Measurements from ENCODE around the gene SERINC5. TPM values are rescaled to one million over a fixed set of nuclear protein-coding genes. Genes with fewer than 3 reads are reported as not detected.
"Not testable (repeated sequence)": the region's sequence is repeated elsewhere in the genome, so short reads cannot be mapped to it uniquely, and the experiment has no call there.

The SERINC5 gene
- total and polyA plus RNA-seq, 9 donors: 13.1 to 23.5 (median 16.7) TPM

DNA sequence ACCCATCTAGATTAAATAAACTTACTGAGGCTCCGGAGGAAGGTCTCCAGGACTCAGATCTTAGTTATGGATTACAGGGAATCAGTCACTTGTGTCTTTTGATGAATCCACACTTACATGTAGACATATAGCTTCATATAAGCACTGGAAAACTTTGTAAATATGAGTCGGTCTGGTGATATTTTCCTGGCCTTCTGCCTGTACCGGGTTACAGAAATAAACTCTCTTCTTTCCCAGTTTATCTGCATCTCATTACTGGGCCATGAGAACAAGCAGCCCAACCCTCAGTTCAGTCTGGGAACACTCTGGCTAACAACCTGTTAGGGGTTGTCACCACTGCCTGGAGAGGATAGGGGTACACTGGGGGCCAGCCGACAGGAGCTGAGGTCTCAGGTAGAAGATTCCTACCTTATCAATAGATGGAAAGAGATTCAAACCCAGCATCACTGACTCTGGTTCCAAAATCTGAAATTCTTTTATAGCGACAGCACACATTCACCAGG is 161.6 kb downstream of the SERINC5 start:
- H3K9me3 ChIP-seq (replicated peaks; ENCODE audit: control insufficient read depth, low read depth, low read length): no peaks in the 10 kb centered on the region
- 100% methylated on average over 1 of the region's 5 CpGs for WGBS (ENCODE audit: insufficient coverage)
- H3K36me3 ChIP-seq (ENCODE audit: control insufficient read depth, insufficient read depth, low read length): no peaks in the 10 kb centered on the region
- no peaks in the 10 kb centered on the region for H3K4me1 ChIP-seq (ENCODE audit: control insufficient read depth, insufficient read depth, low read length)
- DNase-seq: peak; percentile 36
- no peaks in the 10 kb centered on the region for H3K27me3 ChIP-seq (ENCODE audit: control insufficient read depth, insufficient read depth, low read length)
- H3K4me3 ChIP-seq (ENCODE audit: low read length): no peak overlapping the region
- H3K27ac ChIP-seq (ENCODE audit: low read length): no peak overlapping the region

DNA sequence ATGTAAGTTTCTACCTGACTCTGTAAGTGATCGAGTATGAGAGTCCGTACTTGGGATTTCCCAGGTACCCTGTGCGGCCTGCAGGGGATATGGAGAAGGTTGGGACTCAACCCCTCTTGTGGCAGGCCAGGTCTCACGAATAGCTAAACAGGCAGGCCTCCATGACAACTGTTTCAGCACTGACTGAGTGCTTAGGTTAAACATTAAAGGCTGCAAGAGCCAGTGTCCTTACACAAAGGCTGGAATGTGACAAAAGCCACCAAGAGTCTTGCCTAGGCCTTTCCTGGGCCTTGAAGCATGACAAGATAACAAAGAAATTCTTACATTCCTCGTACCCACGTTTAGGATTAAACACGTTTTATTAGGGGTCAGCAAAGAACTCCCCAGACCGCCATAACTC is 162.1 kb downstream of the SERINC5 start:
- H3K27ac ChIP-seq (ENCODE audit: low read length): no peak overlapping the region
- no peaks in the 10 kb centered on the region for H3K4me1 ChIP-seq (ENCODE audit: control insufficient read depth, insufficient read depth, low read length)
- no peaks in the 10 kb centered on the region for H3K9me3 ChIP-seq (replicated peaks; ENCODE audit: control insufficient read depth, low read depth, low read length)
- H3K27me3 ChIP-seq (ENCODE audit: control insufficient read depth, insufficient read depth, low read length): no peaks in the 10 kb centered on the region
- H3K4me3 ChIP-seq (ENCODE audit: low read length): no peak overlapping the region
- 51% methylated on average over 4 of the region's 8 CpGs for WGBS (ENCODE audit: insufficient coverage)
- DNase-seq: no peak
- no peaks in the 10 kb centered on the region for H3K36me3 ChIP-seq (ENCODE audit: control insufficient read depth, insufficient read depth, low read length)

DNA sequence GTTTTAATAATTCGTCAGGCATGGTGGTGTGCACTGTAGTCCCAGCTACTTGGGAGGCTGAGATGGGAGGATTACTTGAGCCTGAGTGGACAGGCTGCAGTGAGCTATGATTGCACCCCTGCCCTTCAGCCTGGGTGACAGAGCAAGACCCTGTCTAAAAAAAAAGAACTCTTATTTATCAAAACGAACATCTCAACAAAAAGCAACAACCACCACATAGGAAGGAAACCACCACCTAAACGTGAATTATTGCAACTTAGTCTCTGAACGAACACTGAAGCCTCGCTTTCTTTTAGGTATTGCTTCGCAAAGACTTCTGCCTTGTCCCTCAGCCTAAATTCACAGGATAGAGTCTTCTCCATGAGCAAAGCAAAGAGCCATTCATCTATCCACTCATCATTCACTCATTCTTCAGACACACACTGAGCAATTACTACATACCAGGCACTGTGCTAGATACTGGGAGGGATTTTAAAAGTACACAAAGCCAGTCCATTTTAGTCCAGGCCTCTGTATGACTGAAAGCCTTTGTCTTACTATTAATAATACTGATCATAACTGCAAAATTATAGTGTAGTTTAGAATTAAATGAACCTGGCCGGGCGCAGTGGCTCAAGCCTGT is 163.3 kb downstream of the SERINC5 start:
- no peak for DNase-seq
- H3K9me3 ChIP-seq (replicated peaks; ENCODE audit: control insufficient read depth, low read depth, low read length): no peaks in the 10 kb centered on the region
- H3K27ac ChIP-seq (ENCODE audit: low read length): no peak overlapping the region
- no peaks in the 10 kb centered on the region for H3K27me3 ChIP-seq (ENCODE audit: control insufficient read depth, insufficient read depth, low read length)
- H3K36me3 ChIP-seq (ENCODE audit: control insufficient read depth, insufficient read depth, low read length): no peaks in the 10 kb centered on the region
- no peak overlapping the region for H3K4me3 ChIP-seq (ENCODE audit: low read length)
- WGBS (ENCODE audit: insufficient coverage): 83% methylated on average over 5 of the region's 8 CpGs
- no peaks in the 10 kb centered on the region for H3K4me1 ChIP-seq (ENCODE audit: control insufficient read depth, insufficient read depth, low read length)

DNA sequence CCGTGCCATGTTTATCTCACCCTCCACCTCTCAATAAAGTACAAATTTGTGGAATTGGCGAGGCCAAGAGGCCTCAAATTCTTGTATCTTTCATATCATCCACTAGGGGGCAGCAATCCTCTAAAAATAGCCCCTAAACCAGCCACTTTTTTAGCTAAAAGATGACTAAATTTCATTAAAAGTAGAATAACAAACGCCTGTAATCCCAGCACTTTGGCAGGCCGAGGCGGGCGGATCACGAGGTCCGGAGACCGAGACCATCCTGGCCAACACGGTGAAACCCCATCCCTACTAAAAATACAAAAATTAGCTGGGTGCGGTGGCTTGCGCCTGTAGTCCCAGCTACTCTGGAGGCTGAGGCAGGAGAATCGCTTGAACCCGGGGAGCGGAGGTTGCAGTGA is 164.1 kb downstream of the SERINC5 start:
- H3K9me3 ChIP-seq (replicated peaks; ENCODE audit: control insufficient read depth, low read depth, low read length); H3K4me3 ChIP-seq (ENCODE audit: low read length); H3K4me1 ChIP-seq (ENCODE audit: control insufficient read depth, insufficient read depth, low read length); H3K27me3 ChIP-seq (ENCODE audit: control insufficient read depth, insufficient read depth, low read length); H3K27ac ChIP-seq (ENCODE audit: low read length); H3K36me3 ChIP-seq (ENCODE audit: control insufficient read depth, insufficient read depth, low read length): not testable (repeated sequence)
- DNase-seq: peak; percentile 84
- whole genome bisulfite sequencing (ENCODE audit: insufficient coverage): no CpG with 5 or more reads among the region's 15 CpGs

DNA sequence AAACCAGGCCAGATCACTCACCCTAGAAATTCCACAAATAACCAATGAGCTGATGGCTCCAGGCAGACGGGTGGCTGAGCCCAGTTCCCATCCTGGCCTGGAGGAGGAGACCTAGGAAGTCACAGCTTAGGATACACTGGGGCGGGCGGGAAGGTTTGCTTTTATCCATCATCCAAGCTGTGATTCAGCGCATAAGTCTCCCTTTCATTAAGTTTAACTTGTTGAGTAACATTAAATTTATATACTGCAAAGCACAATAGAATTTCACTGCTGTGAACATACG is 165.0 kb downstream of the SERINC5 start:
- H3K4me3 ChIP-seq (ENCODE audit: low read length): no peak overlapping the region
- H3K4me1 ChIP-seq (ENCODE audit: control insufficient read depth, insufficient read depth, low read length): no peaks in the 10 kb centered on the region
- H3K9me3 ChIP-seq (replicated peaks; ENCODE audit: control insufficient read depth, low read depth, low read length): no peaks in the 10 kb centered on the region
- DNase-seq: no peak
- 83% methylated on average over 1 of the region's 5 CpGs for whole genome bisulfite sequencing (ENCODE audit: insufficient coverage)
- no peak overlapping the region for H3K27ac ChIP-seq (ENCODE audit: low read length)
- H3K36me3 ChIP-seq (ENCODE audit: control insufficient read depth, insufficient read depth, low read length): no peaks in the 10 kb centered on the region
- H3K27me3 ChIP-seq (ENCODE audit: control insufficient read depth, insufficient read depth, low read length): no peaks in the 10 kb centered on the region

DNA sequence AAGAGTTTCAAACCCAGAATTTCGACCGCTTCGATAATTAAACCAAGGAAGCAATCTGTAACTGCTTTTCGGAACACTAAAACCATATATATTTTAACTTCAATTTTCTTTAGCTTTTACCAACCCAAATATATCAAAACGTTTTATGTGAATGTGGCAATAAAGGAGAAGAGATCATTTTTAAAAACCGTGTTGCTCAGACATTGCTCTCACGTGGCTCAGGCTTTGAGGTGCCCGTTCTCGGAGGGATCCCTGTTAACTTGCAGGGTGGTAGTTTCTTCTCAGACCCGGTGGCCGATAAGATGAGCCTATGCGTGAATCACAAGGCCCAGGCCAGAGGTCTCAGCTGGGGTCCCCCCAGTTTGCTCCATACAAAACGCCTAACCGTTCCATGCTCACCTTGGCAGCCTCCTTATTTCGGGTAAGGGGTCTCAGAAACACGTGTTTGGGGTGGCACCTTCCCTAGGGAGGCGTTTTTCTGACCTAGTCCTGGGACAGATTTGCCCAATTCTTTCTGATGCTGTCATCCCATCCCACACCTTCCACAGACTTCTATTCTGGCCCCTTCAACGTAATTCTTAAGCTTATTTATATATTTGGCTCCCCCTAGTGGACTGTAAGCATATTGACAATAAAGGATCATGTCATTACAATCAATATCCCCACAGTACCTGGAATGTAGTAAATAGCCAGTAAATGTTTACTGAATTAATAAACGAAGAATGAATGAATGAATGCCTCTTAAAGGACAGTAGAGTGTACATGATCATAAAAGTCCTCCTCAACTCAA is 172.6 kb downstream of the SERINC5 start:
- Histone ChIP-seq H3K4me1 (ENCODE audit: control insufficient read depth, insufficient read depth, low read length) (peaks cover 10% of the 10 kb centered on the region), H3K36me3 (ENCODE audit: control insufficient read depth, insufficient read depth, low read length) (peaks cover 4% of the 10 kb centered on the region), H3K4me3 (ENCODE audit: low read length) (peak overlapping the region; percentile 7), H3K27ac (ENCODE audit: low read length) (peak overlapping the region; percentile 77), H3K9me3 (replicated peaks; ENCODE audit: control insufficient read depth, low read depth, low read length) (no peaks in the 10 kb centered on the region), H3K27me3 (ENCODE audit: control insufficient read depth, insufficient read depth, low read length) (peaks cover 3% of the 10 kb centered on the region)
- DNase-seq: peak; percentile 86
- WGBS (ENCODE audit: insufficient coverage): 25% methylated on average over 8 of the region's 19 CpGs

DNA sequence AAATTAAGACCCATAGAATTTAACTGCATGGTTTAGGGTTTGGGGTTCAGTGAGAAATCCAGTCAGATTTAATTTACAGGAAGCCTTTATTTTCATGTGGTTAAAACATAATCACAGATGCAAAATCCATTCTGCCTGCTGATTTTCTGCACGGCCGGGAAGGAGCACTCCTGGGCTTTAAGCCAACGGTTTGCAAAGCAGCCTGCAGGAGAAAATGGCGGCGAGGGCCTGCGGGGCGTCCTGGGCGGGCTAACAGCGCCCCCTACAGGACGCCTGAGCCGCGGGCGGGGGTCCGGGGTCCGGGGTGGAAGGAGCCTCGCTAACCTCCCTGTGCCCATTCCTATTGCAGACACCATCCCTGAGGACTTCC is 173.1 kb downstream of the SERINC5 start:
- Histone ChIP-seq H3K36me3 (ENCODE audit: control insufficient read depth, insufficient read depth, low read length) (peaks cover 6% of the 10 kb centered on the region), H3K27me3 (ENCODE audit: control insufficient read depth, insufficient read depth, low read length) (peaks cover 3% of the 10 kb centered on the region), H3K4me1 (ENCODE audit: control insufficient read depth, insufficient read depth, low read length) (peaks cover 10% of the 10 kb centered on the region), H3K27ac (ENCODE audit: low read length) (peak overlapping the region; percentile 77), H3K9me3 (replicated peaks; ENCODE audit: control insufficient read depth, low read depth, low read length) (no peaks in the 10 kb centered on the region), H3K4me3 (ENCODE audit: low read length) (peak overlapping the region; percentile 7)
- 7% methylated on average over 3 of the region's 16 CpGs for WGBS (ENCODE audit: insufficient coverage)
- DNase-seq: peak; percentile 95

DNA sequence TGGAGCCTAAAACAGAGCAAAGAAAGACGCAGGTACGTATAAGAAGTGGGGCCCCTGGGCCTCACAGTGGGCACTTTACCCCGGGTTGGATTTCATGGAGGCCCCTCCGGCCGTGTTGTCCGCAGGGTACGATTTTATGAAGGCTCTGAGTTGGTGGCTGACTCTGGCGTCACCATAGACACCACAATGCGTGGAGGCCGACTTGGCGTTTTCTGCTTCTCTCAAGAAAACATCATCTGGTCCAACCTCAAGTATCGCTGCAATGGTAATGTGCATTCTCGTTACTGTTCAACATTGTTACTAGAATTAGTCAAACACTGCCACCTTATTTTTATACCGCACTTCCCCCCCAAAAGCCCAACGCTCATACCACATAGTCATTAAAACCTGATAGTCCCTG is 173.6 kb downstream of the SERINC5 start:
- H3K9me3 ChIP-seq (replicated peaks; ENCODE audit: control insufficient read depth, low read depth, low read length): no peaks in the 10 kb centered on the region
- peaks cover 7% of the 10 kb centered on the region for H3K36me3 ChIP-seq (ENCODE audit: control insufficient read depth, insufficient read depth, low read length)
- peaks cover 3% of the 10 kb centered on the region for H3K27me3 ChIP-seq (ENCODE audit: control insufficient read depth, insufficient read depth, low read length)
- no peak for DNase-seq
- peak overlapping the region; percentile 16 for H3K27ac ChIP-seq (ENCODE audit: low read length)
- H3K4me1 ChIP-seq (ENCODE audit: control insufficient read depth, insufficient read depth, low read length): peaks cover 10% of the 10 kb centered on the region
- no peak overlapping the region for H3K4me3 ChIP-seq (ENCODE audit: low read length)
- 67% methylated on average over 14 of the region's 15 CpGs for WGBS (ENCODE audit: insufficient coverage)

DNA sequence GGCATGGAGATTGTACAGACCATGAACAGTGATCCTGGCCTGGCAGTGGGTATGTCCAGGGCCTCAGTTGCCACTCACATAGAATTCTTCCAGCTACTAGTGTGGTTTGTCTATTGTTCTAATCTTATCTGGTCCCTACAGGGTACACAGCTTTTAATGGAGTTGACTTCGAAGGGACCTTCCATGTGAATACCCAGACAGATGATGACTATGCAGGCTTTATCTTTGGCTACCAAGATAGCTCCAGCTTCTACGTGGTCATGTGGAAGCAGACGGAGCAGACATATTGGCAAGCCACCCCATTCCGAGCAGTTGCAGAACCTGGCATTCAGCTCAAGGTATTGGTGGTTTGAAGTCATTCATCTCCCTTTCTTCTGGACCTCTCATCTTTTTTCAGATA is 176.9 kb downstream of the SERINC5 start:
- Histone ChIP-seq H3K4me3 (ENCODE audit: low read length) (no peak overlapping the region), H3K27ac (ENCODE audit: low read length) (no peak overlapping the region), H3K9me3 (replicated peaks; ENCODE audit: control insufficient read depth, low read depth, low read length) (no peaks in the 10 kb centered on the region), H3K4me1 (ENCODE audit: control insufficient read depth, insufficient read depth, low read length) (peaks cover 10% of the 10 kb centered on the region), H3K27me3 (ENCODE audit: control insufficient read depth, insufficient read depth, low read length) (peaks cover 3% of the 10 kb centered on the region), H3K36me3 (ENCODE audit: control insufficient read depth, insufficient read depth, low read length) (peaks cover 11% of the 10 kb centered on the region)
- 90% methylated on average over 3 of the region's 4 CpGs for WGBS (ENCODE audit: insufficient coverage)
- no peak for DNase-seq

DNA sequence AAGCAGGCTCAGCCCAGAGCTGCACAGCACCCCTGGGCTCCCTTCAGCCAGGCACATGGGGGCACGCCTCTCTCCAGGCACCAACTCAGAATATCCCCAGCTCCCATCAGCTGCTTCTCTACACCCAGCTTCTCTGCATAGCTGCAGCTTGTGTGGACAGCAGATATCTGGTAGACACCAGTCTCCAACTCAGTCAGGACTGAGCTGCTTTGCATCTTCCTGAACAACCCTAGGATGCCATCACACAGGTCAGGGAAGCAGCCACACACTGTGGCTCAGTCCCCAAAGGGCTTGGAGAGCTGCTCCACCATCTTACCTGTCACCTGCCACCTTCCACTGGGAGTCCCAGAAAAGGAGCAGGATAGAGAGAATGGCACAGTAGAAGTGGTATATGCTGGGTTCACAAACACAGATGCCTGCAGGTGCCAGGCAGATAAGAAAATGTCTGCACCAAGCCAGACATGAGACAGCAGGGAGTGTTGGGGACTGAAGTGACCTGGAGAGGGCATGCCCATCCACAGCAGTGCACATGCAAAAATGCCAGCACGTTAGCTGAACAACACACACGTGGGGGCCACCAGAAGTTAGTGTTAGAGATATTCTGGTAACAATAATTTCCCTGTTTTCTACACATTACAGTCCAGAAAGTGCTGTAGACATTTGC is 178.7 kb downstream of the SERINC5 start:
- no peaks in the 10 kb centered on the region for H3K9me3 ChIP-seq (replicated peaks; ENCODE audit: control insufficient read depth, low read depth, low read length)
- no peak for DNase-seq
- WGBS (ENCODE audit: insufficient coverage): 100% methylated on average over 1 of the region's 3 CpGs
- peaks cover 11% of the 10 kb centered on the region for H3K36me3 ChIP-seq (ENCODE audit: control insufficient read depth, insufficient read depth, low read length)
- peaks cover 2% of the 10 kb centered on the region for H3K4me1 ChIP-seq (ENCODE audit: control insufficient read depth, insufficient read depth, low read length)
- no peak overlapping the region for H3K4me3 ChIP-seq (ENCODE audit: low read length)
- H3K27ac ChIP-seq (ENCODE audit: low read length): no peak overlapping the region
- H3K27me3 ChIP-seq (ENCODE audit: control insufficient read depth, insufficient read depth, low read length): peaks cover 3% of the 10 kb centered on the region

Measured in muscle of leg (tissue), 11 donors.